HEK293 (cell line): Measurements from ENCODE around the gene DMBT1.

Source experiments
- KLF7 ChIP-seq: fragments of 450-650 bp; formaldehyde crosslinking; IDR thresholded peaks from 2 replicates; pipeline ENCODE4 v1.5.1; 2016; ENCODE audit warnings: missing biosample characterization, missing genetic modification characterization, borderline replicate concordance
- PRDM6 ChIP-seq: fragments of 450-650 bp; formaldehyde crosslinking; IDR thresholded peaks from 2 replicates; pipeline ENCODE4 v1.5.1; 2017; ENCODE audit warnings: missing biosample characterization, missing genetic modification characterization
- ZBTB21 ChIP-seq: fragments of 450-650 bp; formaldehyde crosslinking; IDR thresholded peaks from 2 replicates; pipeline ENCODE4 v1.5.1; 2017; ENCODE audit warnings: missing biosample characterization, missing genetic modification characterization
- ZBTB44 ChIP-seq: fragments of 450-650 bp; IDR thresholded peaks from 2 replicates; pipeline ENCODE4 v1.5.1; 2018; ENCODE audit warnings: missing biosample characterization, mild to moderate bottlenecking, missing genetic modification characterization
- ZFP37 ChIP-seq: fragments of 450-650 bp; formaldehyde crosslinking; IDR thresholded peaks from 2 replicates; pipeline ENCODE4 v1.5.1; 2016; ENCODE audit warnings: missing biosample characterization, missing genetic modification characterization

- TF ChIP-seq ZFP37 (tag by site-specific recombination) (no peak), PRDM6 (tag by site-specific recombination) (no peak), ZBTB21 (tag by site-specific recombination) (no peak), KLF7 (tag by site-specific recombination) (no peak), ZBTB44 (tag by site-specific recombination) (no peak)
Measured at GRCh38 chr10:122530177-122530576, 30.4 kb upstream of the DMBT1 start.
